Smooth muscle cell of trachea (primary cell): ENCODE results near the gene TRIM10. TPM values are rescaled to one million over a fixed set of nuclear protein-coding genes. Genes with fewer than 3 reads are reported as not detected.

Experiments used
- total RNA-seq: library from RNA; depleted of rRNA; stranded (reverse); fragments of >200 nt; gene quantifications from 2 replicates; pipeline ENCODE4 v1.2.1, GENCODE V29; 2014

Gene TRIM10, protein sequence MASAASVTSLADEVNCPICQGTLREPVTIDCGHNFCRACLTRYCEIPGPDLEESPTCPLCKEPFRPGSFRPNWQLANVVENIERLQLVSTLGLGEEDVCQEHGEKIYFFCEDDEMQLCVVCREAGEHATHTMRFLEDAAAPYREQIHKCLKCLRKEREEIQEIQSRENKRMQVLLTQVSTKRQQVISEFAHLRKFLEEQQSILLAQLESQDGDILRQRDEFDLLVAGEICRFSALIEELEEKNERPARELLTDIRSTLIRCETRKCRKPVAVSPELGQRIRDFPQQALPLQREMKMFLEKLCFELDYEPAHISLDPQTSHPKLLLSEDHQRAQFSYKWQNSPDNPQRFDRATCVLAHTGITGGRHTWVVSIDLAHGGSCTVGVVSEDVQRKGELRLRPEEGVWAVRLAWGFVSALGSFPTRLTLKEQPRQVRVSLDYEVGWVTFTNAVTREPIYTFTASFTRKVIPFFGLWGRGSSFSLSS
- not detected in 2 replicates for total RNA-seq

DNA sequence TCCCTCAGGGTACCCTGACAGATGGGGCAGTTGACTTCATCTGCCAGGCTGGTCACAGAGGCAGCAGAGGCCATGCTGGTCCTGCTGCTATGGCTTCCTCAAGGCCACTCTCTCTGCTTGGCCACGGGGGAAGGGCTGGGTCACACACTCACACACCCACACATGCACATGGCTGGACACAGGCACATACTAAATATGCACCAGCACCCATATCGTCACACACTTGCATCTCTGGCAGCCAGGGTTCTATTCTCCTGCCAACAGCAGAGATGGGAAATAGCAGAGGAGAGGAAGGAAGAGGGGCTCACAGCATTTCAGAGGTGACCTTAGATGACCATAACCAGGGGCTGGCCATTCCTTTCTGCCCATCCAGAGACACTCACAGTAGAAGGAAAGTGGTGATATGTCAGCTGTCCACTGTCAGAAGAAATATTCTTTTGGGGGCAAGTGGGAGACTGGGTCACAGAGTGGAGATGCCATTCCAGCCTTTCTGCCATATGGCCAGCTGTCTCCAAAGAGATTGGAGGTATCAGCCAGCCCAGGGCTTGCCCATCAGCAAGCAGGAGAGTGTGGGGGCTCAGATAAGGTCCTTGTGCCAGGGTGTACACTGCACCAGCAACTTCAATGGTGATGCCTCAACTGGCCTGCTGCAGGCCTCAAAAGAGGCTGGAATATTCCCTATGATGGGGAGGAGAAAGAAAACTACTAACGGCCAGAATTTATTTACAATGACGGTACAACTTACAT lies at the start of gene TRIM10:
TSS of gene TRIM10 (minus strand) at position 427 of the 747 bp plus-strand sequence. CDS start at position 74, 353 bp downstream.

DNA sequence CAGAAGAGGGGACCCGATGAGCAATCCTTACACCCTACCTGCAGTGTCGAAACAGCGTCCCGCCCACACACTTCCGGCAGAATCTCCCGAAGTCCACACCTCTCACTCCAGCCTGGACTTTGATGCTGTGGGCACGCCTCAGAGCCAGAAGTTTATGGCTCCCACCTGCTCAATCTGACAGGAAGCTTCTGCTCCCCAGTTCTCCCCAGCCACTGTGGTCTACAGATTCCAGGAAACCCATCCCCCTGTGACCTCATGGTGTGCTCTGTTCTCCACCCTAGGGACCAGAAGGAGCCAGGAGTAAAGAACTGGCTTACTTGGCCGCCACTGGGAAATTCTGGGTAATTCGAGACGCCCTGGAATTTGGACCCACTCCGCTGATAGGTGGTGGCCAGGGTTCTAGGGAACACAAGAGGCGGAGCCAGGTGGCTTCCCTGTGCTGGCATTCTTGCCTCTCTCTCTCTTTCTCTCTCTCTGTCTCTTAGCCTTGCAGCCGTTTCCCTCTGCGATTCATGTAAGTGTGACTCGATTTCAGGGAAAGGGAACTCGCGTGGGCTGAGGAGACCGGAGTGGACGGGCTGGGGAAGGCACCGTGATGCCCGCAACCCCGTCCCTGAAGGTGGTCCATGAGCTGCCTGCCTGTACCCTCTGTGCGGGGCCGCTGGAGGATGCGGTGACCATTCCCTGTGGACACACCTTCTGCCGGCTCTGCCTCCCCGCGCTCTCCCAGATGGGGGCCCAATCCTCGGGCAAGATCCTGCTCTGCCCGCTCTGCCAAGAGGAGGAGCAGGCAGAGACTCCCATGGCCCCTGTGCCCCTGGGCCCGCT lies 2.3 kb upstream of the TRIM10 start, which contains the start of gene TRIM15:
TSS of gene TRIM15 (plus strand) at position 457 of the 828 bp plus-strand sequence. CDS start at position 596, 139 bp downstream.

DNA sequence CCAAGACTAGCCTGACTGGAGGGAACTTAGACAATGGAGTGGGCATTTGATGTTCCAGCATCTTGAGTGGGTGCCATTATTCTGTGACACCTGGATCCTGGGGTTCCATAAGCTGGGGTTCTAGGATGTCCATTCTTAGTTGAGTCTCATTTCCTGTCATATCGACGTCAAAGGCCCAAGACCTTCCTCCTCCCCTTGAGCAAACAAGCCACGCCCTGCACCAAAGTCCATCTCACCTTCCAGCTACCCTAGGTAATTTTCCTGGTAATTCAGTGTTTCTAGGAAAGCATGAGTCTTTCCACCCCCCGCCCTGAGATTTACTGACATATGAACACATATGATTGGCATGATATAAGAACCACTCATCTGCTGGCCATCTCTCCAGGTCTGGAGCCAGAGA lies 25.3 kb downstream of the TRIM10 start, which contains the start of gene TRIM40:
TSS of gene TRIM40 (plus strand) at position 384 of the 400 bp plus-strand sequence. CDS start 897 bp downstream, outside the sequence.

DNA sequence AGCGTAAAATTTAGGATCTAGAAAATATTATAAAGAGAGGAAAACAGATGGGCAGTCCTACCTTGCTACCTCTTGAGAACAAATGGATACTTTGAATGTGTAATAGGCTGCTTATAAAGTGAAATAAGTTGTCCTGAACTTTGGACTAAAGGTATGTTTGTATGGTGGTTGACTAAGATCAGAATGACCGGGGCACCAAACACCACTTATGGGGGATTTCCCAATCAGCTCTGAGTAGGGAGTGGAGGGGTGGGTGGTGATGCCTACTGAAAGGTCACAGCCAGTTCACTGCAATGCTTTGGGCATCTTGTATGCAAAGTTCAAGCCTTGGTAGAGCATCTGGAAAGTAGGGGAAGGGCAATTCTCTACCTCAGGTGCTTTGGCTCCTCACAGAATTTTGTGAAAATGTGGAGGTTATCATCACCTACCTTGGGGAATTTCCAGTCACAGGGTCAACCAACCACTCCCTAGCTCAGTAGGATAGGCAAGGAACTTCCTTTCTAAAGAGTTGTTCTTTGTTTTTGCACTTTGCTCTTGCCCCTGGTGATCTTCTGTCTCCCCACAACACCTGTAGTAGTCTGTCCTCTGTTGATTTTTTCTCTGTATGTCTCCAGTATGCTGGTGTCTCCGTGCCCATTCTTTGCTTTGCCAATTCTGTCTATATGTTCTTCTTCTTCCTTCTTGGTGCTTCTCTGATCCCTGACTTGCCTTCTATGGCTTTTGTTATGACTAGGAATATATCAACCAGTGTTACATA lies 47.8 kb downstream of the TRIM10 start, which contains the start of gene TRIM31:
TSS of gene TRIM31 (minus strand) at position 88 of the 757 bp plus-strand sequence. CDS start 285 bp downstream, outside the sequence.

Other genes starting within 250 kb of the TRIM10 start
- 281 and 453 TPM in 2 replicates for gene HLA-A, start 218.7 kb downstream of the TRIM10 start, total RNA-seq
- gene POLR1H, start 99.9 kb downstream of the TRIM10 start, total RNA-seq: 25.0 and 29.2 TPM in 2 replicates
- 15.6 and 23.0 TPM in 2 replicates for gene PPP1R11, start 94.0 kb downstream of the TRIM10 start, total RNA-seq
- gene RNF39, start 85.4 kb downstream of the TRIM10 start, total RNA-seq: under 0.01 TPM in 1 of 2 replicates, not detected in the other
- not detected in 2 replicates for gene TRIM31, start 48.1 kb downstream of the TRIM10 start, total RNA-seq
- not detected in 2 replicates for gene TRIM40, start 25.1 kb downstream of the TRIM10 start, total RNA-seq
- not detected in 2 replicates for gene TRIM15, start 2.3 kb upstream of the TRIM10 start, total RNA-seq
- gene TRIM26, start 52.2 kb upstream of the TRIM10 start, total RNA-seq: 28.2 and 30.8 TPM in 2 replicates
- gene TRIM39, start 165.7 kb upstream of the TRIM10 start, total RNA-seq: 12.7 and 13.6 TPM in 2 replicates
- 27.9 and 52.3 TPM in 2 replicates for gene RPP21, start 183.9 kb upstream of the TRIM10 start, total RNA-seq